H1 (cell line): Measurements from ENCODE around the gene UGGT2. TPM values are rescaled to one million over a fixed set of nuclear protein-coding genes. Genes with fewer than 3 reads are reported as not detected.

Experiments
- CTCF ChIA-PET: fragments of 300-600 bp; sonication (Branson Sonifier 250); formaldehyde crosslinking; loops from one replicate; lab custom pipeline; 2021; ENCODE audit not compliant: partially characterized antibody; lab: Charles Lee
- POLR2A ChIA-PET: fragments of 300-600 bp; sonication (Branson Sonifier 250); formaldehyde crosslinking; loops from one replicate; lab custom pipeline; 2021; ENCODE audit warnings: inconsistent platforms; ENCODE audit not compliant: partially characterized antibody; lab: Charles Lee
- DNase-seq, 2 experiments: peaks; one replicate each; pipeline versions ENCODE4 v3.0.0 to v3.0.0-alpha.2; 2010 to 2022; ENCODE audit warnings: low spot score in 2 of 2, low read depth in 1 of 2, mixed read lengths in 1 of 2
- FAIRE-seq: peaks from 2 replicates; lab custom pipeline; 2011; peaks lifted over from hg19 to GRCh38; lab: Jason Lieb, UNC
- H2AFZ ChIP-seq: 2 replicates; pipeline ENCODE4 v1.8.1; 2012; ENCODE audit warnings: low read length, inconsistent platforms
- H2AK5ac ChIP-seq: 2 replicates; pipeline ENCODE4 v1.6.1; 2013; ENCODE audit warnings: low read depth, low read length
- H2BK120ac ChIP-seq: replicated peaks from 2 replicates; pipeline ENCODE3; 2013; ENCODE audit warnings: low read depth, low read length, inconsistent platforms
- H2BK12ac ChIP-seq: 2 replicates; pipeline ENCODE4 v1.6.1; 2013; ENCODE audit warnings: low read depth, low read length
- H2BK15ac ChIP-seq: 2 replicates; pipeline ENCODE4 v1.6.1; 2013; ENCODE audit warnings: low read length
- H2BK20ac ChIP-seq: 2 replicates; pipeline ENCODE4 v1.6.1; 2013; ENCODE audit warnings: low read length
- H2BK5ac ChIP-seq: 2 replicates; pipeline ENCODE4 v1.6.1; 2013; ENCODE audit warnings: low read depth, low read length
- H3K14ac ChIP-seq: 2 replicates; pipeline ENCODE4 v1.6.1; 2013; ENCODE audit warnings: inconsistent platforms; ENCODE audit not compliant: insufficient read length
- H3K18ac ChIP-seq: 2 replicates; pipeline ENCODE4 v1.6.1; 2013; ENCODE audit warnings: low read length; ENCODE audit errors: extremely low read depth
- H3K23ac ChIP-seq: 2 replicates; pipeline ENCODE4 v1.6.1; 2013; ENCODE audit warnings: inconsistent platforms; ENCODE audit not compliant: insufficient read length
- H3K23me2 ChIP-seq: 2 replicates; pipeline ENCODE4 v1.6.1; 2013; ENCODE audit warnings: low read depth, low read length
- H3K27ac ChIP-seq: 2 replicates; pipeline ENCODE4 v1.6.1; 2011; ENCODE audit warnings: low read depth, low read length, inconsistent platforms
- H3K27me3 ChIP-seq, 4 experiments: replicated peaks in 1 of 4; 1 replicate in 1 of 4; 2 replicates in 3 of 4; pipeline versions ENCODE4 v1.6.1 to v1.8.1; 2011 to 2013; ENCODE audit warnings: low read length in 3 of 4, mild to moderate bottlenecking in 3 of 4, inconsistent platforms in 2 of 4, mixed read lengths in 2 of 4, moderate library complexity in 1 of 4; ENCODE audit not compliant: control insufficient read depth in 3 of 4, insufficient read depth in 3 of 4; ENCODE audit errors: extremely low read depth in 1 of 4
- H3K36me3 ChIP-seq, 4 experiments: 2 replicates each; pipeline versions ENCODE4 v1.6.1 to v1.8.1; 2011 to 2013; ENCODE audit warnings: mild to moderate bottlenecking in 4 of 4, low read length in 3 of 4, moderate library complexity in 2 of 4, control low read depth in 1 of 4, inconsistent platforms in 1 of 4; ENCODE audit not compliant: insufficient read depth in 4 of 4, control insufficient read depth in 2 of 4
- H3K4ac ChIP-seq: replicated peaks from 2 replicates; pipeline ENCODE3; 2013; ENCODE audit warnings: low read length, low read depth, mixed read lengths, inconsistent platforms; ENCODE audit not compliant: insufficient read length
- H3K4me1 ChIP-seq, 4 experiments: replicated peaks in 1 of 4; 1 replicate in 1 of 4; 2 replicates in 3 of 4; pipeline versions ENCODE4 v1.6.1 to v1.8.1; 2011 to 2013; ENCODE audit warnings: low read length in 3 of 4, inconsistent platforms in 2 of 4, mixed read lengths in 1 of 4; ENCODE audit not compliant: insufficient read depth in 4 of 4, control insufficient read depth in 3 of 4
- H3K4me2 ChIP-seq, 2 experiments: 2 replicates each; pipeline versions ENCODE4 v1.6.1 to v1.8.1; 2011 to 2013; ENCODE audit warnings: low read depth in 2 of 2, low read length in 2 of 2, control low read depth in 1 of 2, inconsistent platforms in 1 of 2, mild to moderate bottlenecking in 1 of 2; ENCODE audit not compliant: insufficient read depth in 1 of 2
- H3K4me3 ChIP-seq, 4 experiments: fragments of 200-600, 300-600 bp in 1 of 4; sonication (generic), shearing (Covaris generic), sonication (Bioruptor Twin) in 1 of 4; 2 replicates each; pipeline versions ENCODE4 v1.5.1 to v1.8.1; 2011 to 2016; ENCODE audit warnings: low read length in 4 of 4, low read depth in 3 of 4, control low read depth in 2 of 4, inconsistent platforms in 2 of 4, mild to moderate bottlenecking in 2 of 4, mixed read lengths in 1 of 4, moderate library complexity in 1 of 4; ENCODE audit not compliant: insufficient read depth in 2 of 4; ENCODE audit errors: extremely low read depth in 1 of 4
- H3K56ac ChIP-seq: replicated peaks from 2 replicates; pipeline ENCODE3; 2013; ENCODE audit warnings: low read depth, mild to moderate bottlenecking, mixed read lengths, low read length, inconsistent platforms; ENCODE audit not compliant: insufficient read length
- H3K79me1 ChIP-seq: 2 replicates; pipeline ENCODE4 v1.6.1; 2013; ENCODE audit warnings: low read depth, low read length, control low read depth
- H3K79me2 ChIP-seq, 2 experiments: 2 replicates each; pipeline versions ENCODE4 v1.6.1 to v1.8.1; 2012 to 2013; ENCODE audit warnings: low read length in 2 of 2, mild to moderate bottlenecking in 2 of 2, inconsistent platforms in 1 of 2; ENCODE audit not compliant: insufficient read depth in 2 of 2, control insufficient read depth in 1 of 2
- H3K9ac ChIP-seq, 4 experiments: replicated peaks in 1 of 4; 1 replicate in 1 of 4; 2 replicates in 3 of 4; pipeline versions ENCODE4 v1.6.1 to v1.8.1; 2011 to 2013; ENCODE audit warnings: low read depth in 3 of 4, low read length in 3 of 4, control low read depth in 2 of 4, mild to moderate bottlenecking in 2 of 4, moderate library complexity in 2 of 4, inconsistent platforms in 1 of 4; ENCODE audit errors: extremely low read depth in 1 of 4
- H3K9me3 ChIP-seq, 2 experiments: 2 replicates each; pipeline versions ENCODE4 v1.6.1 to v1.8.1; 2012 to 2013; ENCODE audit warnings: mild to moderate bottlenecking in 2 of 2, moderate library complexity in 2 of 2, control low read depth in 1 of 2, inconsistent platforms in 1 of 2, low read depth in 1 of 2, low read length in 1 of 2, mixed read lengths in 1 of 2; ENCODE audit not compliant: insufficient read depth in 2 of 2
- H4K20me1 ChIP-seq, 2 experiments: replicated peaks in 1 of 2; 2 replicates each; pipeline versions ENCODE3 to v1.8.1; 2011 to 2013; ENCODE audit warnings: inconsistent platforms in 2 of 2, low read length in 2 of 2, mild to moderate bottlenecking in 1 of 2; ENCODE audit not compliant: insufficient read depth in 2 of 2, control insufficient read depth in 1 of 2
- H4K5ac ChIP-seq: 2 replicates; pipeline ENCODE4 v1.6.1; 2013; ENCODE audit warnings: low read length, low read depth, mixed read lengths, inconsistent platforms; ENCODE audit not compliant: insufficient read length
- H4K8ac ChIP-seq: 2 replicates; pipeline ENCODE4 v1.8.0; 2013; ENCODE audit warnings: mild to moderate bottlenecking, moderate library complexity, low read length, inconsistent platforms; ENCODE audit not compliant: insufficient read depth; ENCODE audit errors: extremely low read depth
- H4K91ac ChIP-seq: replicated peaks from 2 replicates; pipeline ENCODE3; 2013; ENCODE audit warnings: low read length, mixed read lengths, inconsistent platforms; ENCODE audit not compliant: insufficient read length
- ASH2L ChIP-seq: fragments of 200-600, 300-600 bp; sonication (generic); IDR thresholded peaks from one replicate; pipeline ENCODE4 v1.7.1; 2017; ENCODE audit warnings: low read length
- EZH2 ChIP-seq: fragments of 200-600 bp; sonication (generic); IDR thresholded peaks from 2 replicates; pipeline ENCODE4 v1.7.1; 2012; ENCODE audit warnings: low read depth, mild to moderate bottlenecking, moderate library complexity, low read length, inconsistent platforms; ENCODE audit not compliant: severe bottlenecking
- KDM4A ChIP-seq: IDR thresholded peaks from one replicate; pipeline ENCODE4 v1.7.1; 2012; ENCODE audit warnings: low read depth, mild to moderate bottlenecking, moderate library complexity, low read length, inconsistent platforms; ENCODE audit not compliant: severe bottlenecking
- NRF1 ChIP-seq: IDR thresholded peaks from 2 replicates; pipeline ENCODE4 v1.6.1; 2011; ENCODE audit warnings: mild to moderate bottlenecking, low read depth, low read length, improper control_type of control experiment
- WGBS, 2 experiments: shearing (Covaris generic) in 1 of 2; methylation state at CpG; one replicate each; pipeline versions ENCODE4 v1.1.6 to v1.1.7; 2013 to 2015; ENCODE audit warnings: low lambda C conversion rate in 2 of 2, mixed read lengths in 2 of 2, inconsistent platforms in 1 of 2, low coverage in 1 of 2, missing lambda C conversion rate in 1 of 2; ENCODE audit not compliant: insufficient replicate concordance in 2 of 2, insufficient coverage in 1 of 2, insufficient read length in 1 of 2; ENCODE audit errors: extremely low coverage in 1 of 2, missing lambda C conversion rate in 1 of 2; 5-methylcytosine and 5-hydroxymethylcytosine counted together
- polyA plus RNA-seq, 7 experiments: library from polyadenylated mRNA; depleted of rRNA in 3 of 7; stranded (reverse) in 5 of 7; unstranded in 2 of 7; fragments of >200 nt in 5 of 7; fragments of 200-250 nt in 2 of 7; gene quantifications; 1 replicate in 5 of 7; 2 replicates in 1 of 7; 4 replicates in 1 of 7; pipeline versions ENCODE4 v1.2.1 to v1.2.3, GENCODE V29; 2011 to 2013; ENCODE audit warnings: missing spikeins in 2 of 7, mixed read lengths in 2 of 7
- total RNA-seq: library from RNA; stranded (reverse); fragmentation: NEBNext Ultra II Directional; extraction: Animal tissue kit (Norgen Biotek cat#: 25700); gene quantifications from 2 replicates; pipeline ENCODE4 v1.2.1, GENCODE V29; 2021

UGGT2 gene
- total and polyA plus RNA-seq, 2 of the 8 experiments (the other 6 are each of a cell fraction or from before 2014, with no cell fraction given) = 5.9 to 25.1 TPM

DNA sequence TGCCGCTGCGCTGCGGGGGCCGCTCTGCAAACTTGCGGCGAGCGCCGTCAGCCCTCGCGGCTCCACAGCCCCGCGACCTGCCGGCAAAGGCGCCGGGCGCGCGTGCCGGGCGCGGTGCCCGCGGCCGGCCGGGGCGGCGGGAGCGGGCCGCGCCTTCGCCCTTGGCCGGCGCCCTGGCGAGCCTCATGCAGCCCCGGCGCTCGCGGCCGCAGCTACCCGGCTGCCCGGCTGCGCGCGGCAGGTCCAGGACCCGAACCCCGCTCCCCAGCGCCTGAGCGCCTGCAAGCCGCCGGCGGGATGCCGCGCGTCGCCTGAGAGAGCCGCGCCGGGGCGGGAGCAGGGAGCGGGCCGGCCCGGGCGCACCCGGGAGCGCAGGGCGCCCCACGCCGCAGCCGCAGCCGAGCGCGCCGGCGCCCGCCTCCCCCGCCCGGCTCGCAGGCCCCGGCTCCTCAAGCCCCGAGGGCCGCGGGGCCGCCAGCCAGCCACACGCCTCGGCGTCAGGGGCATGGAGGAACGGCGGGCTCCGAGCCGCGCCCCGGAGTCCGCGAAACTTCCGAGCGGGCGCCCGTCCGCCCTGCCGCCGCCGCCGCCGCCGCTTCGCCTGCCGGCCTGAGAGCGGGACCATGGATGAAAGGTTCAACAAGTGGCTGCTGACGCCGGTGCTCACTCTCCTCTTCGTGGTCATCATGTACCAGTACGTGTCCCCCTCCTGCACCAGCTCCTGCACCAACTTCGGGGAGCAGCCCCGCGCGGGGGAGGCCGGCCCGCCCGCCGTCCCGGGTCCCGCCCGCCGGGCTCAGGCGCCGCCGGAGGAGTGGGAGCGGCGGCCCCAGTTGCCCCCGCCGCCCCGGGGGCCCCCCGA lies 37.3 kb upstream of the UGGT2 start:
- Histone ChIP-seq H3K36me3 (no peaks in the 10 kb centered on the region), H3K23ac (no peak overlapping the region), H3K9me3 (no peaks in the 10 kb centered on the region), H4K91ac (no peak overlapping the region), H3K14ac (no peak overlapping the region), H3K4me1 (peaks cover 0 to 3% (median 1%) of the 10 kb centered on the region in 4 experiments; a peak in 3 of 7 replicates), H3K4me3 (peak overlapping the region; percentile 58 to 70 (median 63)), H3K23me2 (peaks cover 16% of the 10 kb centered on the region), H3K79me1 (no peaks in the 10 kb centered on the region), H2BK20ac (no peak overlapping the region), H3K4ac (no peak overlapping the region), H2BK5ac (no peak overlapping the region), H3K4me2 (peak overlapping the region; percentile 90 to 100), H4K20me1 (peaks cover 0 to 3% of the 10 kb centered on the region in 2 experiments), H4K8ac (no peak overlapping the region), H3K27me3 (peaks cover 23 to 45% (median 32%) of the 10 kb centered on the region in 4 experiments), H3K56ac (no peak overlapping the region), H3K79me2 (no peaks in the 10 kb centered on the region), H3K27ac (no peak overlapping the region), H4K5ac (no peak overlapping the region), H2BK120ac (no peak overlapping the region), H2BK15ac (no peak overlapping the region), H2BK12ac (no peak overlapping the region), H2AK5ac (no peak overlapping the region), H3K9ac (peak overlapping the region in 1 of 4 experiments; percentile 61; a peak in 1 of 7 replicates), H3K18ac (no peak overlapping the region), H2AFZ (peak overlapping the region; percentile 76; the same call in 1 of the 2 replicates)
- FAIRE-seq (no peak), DNase-seq (peak in 1 of 2 experiments; percentile 77)
- WGBS, 2 experiments = 3% methylated on average over 63 of the region's 133 CpGs; no CpG with 5 or more reads in 1 of the 2 experiments
- peak; percentile 9 for TF ChIP-seq KDM4A
- peak; percentile 16 for TF ChIP-seq EZH2
- TF ChIP-seq NRF1 = no peak
- peak; percentile 6 for TF ChIP-seq ASH2L
- ChIA-PET CTCF (interaction anchor here (1.2 to 2.0 kb wide), 2 partner anchors 10 to 70 kb away, joined by 3 to 7 read pairs; no protein-coding TSS in a partner anchor), POLR2A (interaction anchor here (0.6 to 1.2 kb wide), 2 partner anchors 11 to 32 kb away, joined by 3 to 5 read pairs; no protein-coding TSS in a partner anchor)
